Measurements from ENCODE around the gene TSPAN10.

The TSPAN10 gene

GRCh38 chr17:81690066-81690465, 53.1 kb downstream of the TSPAN10 start:
- Histone ChIP-seq H3K4me1 (ENCODE audit: control insufficient read depth, insufficient read depth, low read length, unreplicated experiment) (peaks cover 9% of the 10 kb centered on the region), H3K79me2 (ENCODE audit: control insufficient read depth, insufficient read depth, low read length, unreplicated experiment) (peaks cover 64% of the 10 kb centered on the region), H3K4me3 (ENCODE audit: low read depth, low read length) (no peak overlapping the region), H3K27me3 (ENCODE audit: insufficient read depth, low read length) (no peaks in the 10 kb centered on the region), H2AFZ (ENCODE audit: low read length, unreplicated experiment) (no peak overlapping the region), H3K27ac (ENCODE audit: low read depth, low read length) (no peak overlapping the region), H3K36me3 (ENCODE audit: insufficient read depth, low read length) (peaks cover 36% of the 10 kb centered on the region; the same call in 1 of the 2 replicates)

GRCh38 chr17:81690549-81690948, 53.6 kb downstream of the TSPAN10 start:
- no peak overlapping the region for H2AFZ ChIP-seq (ENCODE audit: low read length, unreplicated experiment)
- H3K27me3 ChIP-seq (ENCODE audit: insufficient read depth, low read length), result no peaks in the 10 kb centered on the region
- no peak overlapping the region for H3K4me3 ChIP-seq (ENCODE audit: low read depth, low read length)
- peaks cover 5% of the 10 kb centered on the region for H3K4me1 ChIP-seq (ENCODE audit: control insufficient read depth, insufficient read depth, low read length, unreplicated experiment)
- peaks cover 62% of the 10 kb centered on the region for H3K79me2 ChIP-seq (ENCODE audit: control insufficient read depth, insufficient read depth, low read length, unreplicated experiment)
- H3K36me3 ChIP-seq (ENCODE audit: insufficient read depth, low read length), result peaks cover 41% of the 10 kb centered on the region; the same call in 1 of the 2 replicates
- H3K27ac ChIP-seq (ENCODE audit: low read depth, low read length), result no peak overlapping the region

DNA sequence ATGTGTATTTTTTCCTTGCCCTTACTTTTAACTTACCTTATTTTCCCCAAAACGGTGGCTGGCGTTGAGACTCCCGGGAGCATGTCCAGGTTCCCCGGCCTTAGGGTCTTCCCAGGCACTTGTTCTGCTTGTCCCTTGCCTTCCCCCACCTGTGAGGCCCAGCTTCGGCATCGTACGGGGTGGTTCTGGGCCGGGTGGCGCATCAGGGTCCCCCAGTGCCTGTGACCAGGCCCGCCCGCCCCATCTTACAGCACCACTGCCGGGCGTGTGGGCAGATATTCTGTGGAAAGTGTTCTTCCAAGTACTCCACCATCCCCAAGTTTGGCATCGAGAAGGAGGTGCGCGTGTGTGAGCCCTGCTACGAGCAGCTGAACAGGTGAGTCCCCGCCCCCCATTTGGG, 54.2 kb downstream of the TSPAN10 start:
- H2AFZ ChIP-seq (ENCODE audit: low read length, unreplicated experiment), result no peak overlapping the region
- no peak overlapping the region for H3K4me3 ChIP-seq (ENCODE audit: low read depth, low read length)
- H3K27me3 ChIP-seq (ENCODE audit: insufficient read depth, low read length), result no peaks in the 10 kb centered on the region
- peaks cover 40% of the 10 kb centered on the region; the same call in 1 of the 2 replicates for H3K36me3 ChIP-seq (ENCODE audit: insufficient read depth, low read length)
- no peak overlapping the region for H3K27ac ChIP-seq (ENCODE audit: low read depth, low read length)
- H3K79me2 ChIP-seq (ENCODE audit: control insufficient read depth, insufficient read depth, low read length, unreplicated experiment), result peaks cover 55% of the 10 kb centered on the region
- no peaks in the 10 kb centered on the region for H3K4me1 ChIP-seq (ENCODE audit: control insufficient read depth, insufficient read depth, low read length, unreplicated experiment)

DNA sequence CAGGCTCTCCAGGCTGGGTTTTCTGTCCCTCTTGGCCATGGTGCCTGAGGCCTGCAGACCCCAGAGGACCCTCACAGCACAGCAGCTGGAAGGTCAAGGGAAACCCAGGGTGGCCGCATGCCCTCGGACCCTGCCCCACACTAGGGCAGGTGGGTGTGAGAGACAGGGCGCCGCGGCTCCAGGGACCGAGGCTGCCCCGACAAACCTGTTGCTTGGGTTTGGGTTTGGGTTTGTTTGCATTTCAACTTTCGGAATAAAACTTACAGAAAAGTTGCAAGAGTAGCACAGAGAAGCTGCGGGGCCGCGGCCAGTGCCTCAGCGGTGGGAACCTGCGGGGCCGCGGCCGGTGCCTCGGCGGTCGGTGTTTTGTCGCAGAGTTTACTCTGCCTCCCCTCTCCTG, 54.6 kb downstream of the TSPAN10 start:
- Histone ChIP-seq H3K4me1 (ENCODE audit: control insufficient read depth, insufficient read depth, low read length, unreplicated experiment) (no peaks in the 10 kb centered on the region), H2AFZ (ENCODE audit: low read length, unreplicated experiment) (no peak overlapping the region), H3K4me3 (ENCODE audit: low read depth, low read length) (no peak overlapping the region), H3K27me3 (ENCODE audit: insufficient read depth, low read length) (no peaks in the 10 kb centered on the region), H3K79me2 (ENCODE audit: control insufficient read depth, insufficient read depth, low read length, unreplicated experiment) (peaks cover 54% of the 10 kb centered on the region), H3K27ac (ENCODE audit: low read depth, low read length) (no peak overlapping the region), H3K36me3 (ENCODE audit: insufficient read depth, low read length) (peaks cover 38% of the 10 kb centered on the region; the same call in 1 of the 2 replicates)

DNA sequence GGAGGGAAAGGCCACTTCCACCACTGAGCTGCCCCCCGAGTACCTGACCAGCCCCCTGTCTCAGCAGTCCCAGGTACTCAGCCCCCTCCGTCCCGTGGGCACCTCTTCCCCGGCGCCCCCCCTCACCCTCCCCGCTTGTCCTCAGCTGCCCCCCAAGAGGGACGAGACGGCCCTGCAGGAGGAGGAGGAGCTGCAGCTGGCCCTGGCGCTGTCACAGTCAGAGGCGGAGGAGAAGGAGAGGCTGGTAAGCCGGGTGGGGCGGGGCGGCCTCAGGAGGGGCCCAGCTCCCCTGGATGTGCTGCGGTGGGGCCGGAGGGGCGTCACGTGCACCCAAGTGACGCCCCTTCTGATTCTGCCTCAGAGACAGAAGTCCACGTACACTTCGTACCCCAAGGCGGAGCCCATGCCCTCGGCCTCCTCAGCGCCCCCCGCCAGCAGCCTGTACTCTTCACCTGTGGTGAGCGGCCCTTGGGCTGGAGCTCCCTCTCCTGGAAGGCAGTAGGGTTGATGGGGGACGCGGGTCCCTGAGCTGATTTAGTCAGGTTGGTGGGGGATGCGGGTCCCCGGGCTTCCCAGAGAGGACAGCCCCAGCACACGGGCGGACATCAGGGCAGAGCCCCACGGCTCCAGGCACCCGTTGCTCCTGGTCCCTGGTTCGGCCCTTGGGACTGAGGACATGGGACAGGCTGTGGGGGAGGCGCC, 56.7 kb downstream of the TSPAN10 start:
- Histone ChIP-seq H3K4me3 (ENCODE audit: low read depth, low read length) (no peak overlapping the region), H3K27me3 (ENCODE audit: insufficient read depth, low read length) (no peaks in the 10 kb centered on the region), H3K4me1 (ENCODE audit: control insufficient read depth, insufficient read depth, low read length, unreplicated experiment) (no peaks in the 10 kb centered on the region), H3K27ac (ENCODE audit: low read depth, low read length) (no peak overlapping the region), H2AFZ (ENCODE audit: low read length, unreplicated experiment) (no peak overlapping the region), H3K79me2 (ENCODE audit: control insufficient read depth, insufficient read depth, low read length, unreplicated experiment) (peaks cover 39% of the 10 kb centered on the region), H3K36me3 (ENCODE audit: insufficient read depth, low read length) (peaks cover 33% of the 10 kb centered on the region; the same call in 1 of the 2 replicates)

DNA sequence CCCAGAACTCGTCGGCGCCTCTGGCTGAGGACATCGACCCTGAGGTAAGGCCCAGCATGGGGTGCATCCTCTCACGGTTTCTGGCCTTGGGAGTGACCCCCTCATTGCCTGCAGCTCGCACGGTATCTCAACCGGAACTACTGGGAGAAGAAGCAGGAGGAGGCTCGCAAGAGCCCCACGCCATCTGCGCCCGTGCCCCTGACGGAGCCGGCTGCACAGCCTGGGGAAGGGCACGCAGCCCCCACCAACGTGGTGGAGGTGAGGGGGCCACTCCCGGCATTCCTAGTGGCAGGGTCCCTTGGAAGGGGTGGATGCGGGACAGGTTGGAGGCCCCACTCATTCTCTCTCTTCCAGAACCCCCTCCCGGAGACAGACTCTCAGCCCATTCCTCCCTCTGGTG, 57.8 kb downstream of the TSPAN10 start:
- Histone ChIP-seq H3K36me3 (ENCODE audit: insufficient read depth, low read length) (peaks cover 36% of the 10 kb centered on the region; the same call in 1 of the 2 replicates), H3K27me3 (ENCODE audit: insufficient read depth, low read length) (no peaks in the 10 kb centered on the region), H2AFZ (ENCODE audit: low read length, unreplicated experiment) (no peak overlapping the region), H3K79me2 (ENCODE audit: control insufficient read depth, insufficient read depth, low read length, unreplicated experiment) (peaks cover 33% of the 10 kb centered on the region), H3K4me3 (ENCODE audit: low read depth, low read length) (no peak overlapping the region), H3K4me1 (ENCODE audit: control insufficient read depth, insufficient read depth, low read length, unreplicated experiment) (no peaks in the 10 kb centered on the region), H3K27ac (ENCODE audit: low read depth, low read length) (no peak overlapping the region)

DNA sequence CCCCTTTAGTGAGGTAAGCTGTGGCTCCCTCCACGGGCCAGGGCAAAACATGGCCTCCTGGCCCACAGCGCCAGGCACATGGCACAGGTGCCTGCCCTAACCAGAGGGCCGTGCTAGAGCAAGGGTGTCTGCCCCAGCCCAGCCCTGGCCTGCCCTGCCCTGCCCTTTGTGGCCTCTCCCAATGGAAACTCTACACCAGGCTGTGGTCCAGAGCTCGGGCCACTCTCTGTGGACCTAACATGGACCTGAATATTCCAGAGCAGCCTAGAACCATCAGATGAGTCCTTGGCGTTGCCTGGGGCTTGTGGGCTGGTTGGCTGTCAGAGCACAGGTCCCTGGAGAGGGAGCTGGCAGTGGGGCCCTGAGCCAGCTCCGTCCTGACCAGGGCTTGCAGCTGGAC, 58.2 kb downstream of the TSPAN10 start:
- H3K27me3 ChIP-seq (ENCODE audit: insufficient read depth, low read length), result no peaks in the 10 kb centered on the region
- no peak overlapping the region for H3K27ac ChIP-seq (ENCODE audit: low read depth, low read length)
- peaks cover 36% of the 10 kb centered on the region; the same call in 1 of the 2 replicates for H3K36me3 ChIP-seq (ENCODE audit: insufficient read depth, low read length)
- H3K79me2 ChIP-seq (ENCODE audit: control insufficient read depth, insufficient read depth, low read length, unreplicated experiment), result peaks cover 33% of the 10 kb centered on the region
- H3K4me3 ChIP-seq (ENCODE audit: low read depth, low read length), result no peak overlapping the region
- no peak overlapping the region for H2AFZ ChIP-seq (ENCODE audit: low read length, unreplicated experiment)
- no peaks in the 10 kb centered on the region for H3K4me1 ChIP-seq (ENCODE audit: control insufficient read depth, insufficient read depth, low read length, unreplicated experiment)

DNA sequence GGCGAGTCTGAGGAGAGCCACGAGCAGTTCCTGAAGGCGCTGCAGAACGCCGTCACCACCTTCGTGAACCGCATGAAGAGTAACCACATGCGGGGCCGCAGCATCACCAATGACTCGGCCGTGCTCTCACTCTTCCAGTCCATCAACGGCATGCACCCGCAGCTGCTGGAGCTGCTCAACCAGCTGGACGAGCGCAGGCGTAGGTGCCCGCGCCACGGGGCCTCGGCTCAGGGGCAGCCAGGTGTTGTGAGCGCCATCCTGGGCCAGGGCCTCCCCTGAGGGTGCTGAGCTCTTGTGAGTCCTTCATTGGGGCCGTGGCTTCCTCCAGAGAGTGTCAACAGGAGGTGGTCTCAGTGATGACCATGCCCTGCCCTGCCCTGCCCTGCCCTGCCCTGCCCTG, 58.8 kb downstream of the TSPAN10 start:
- Histone ChIP-seq H3K27ac (ENCODE audit: low read depth, low read length) (no peak overlapping the region), H3K4me1 (ENCODE audit: control insufficient read depth, insufficient read depth, low read length, unreplicated experiment) (peaks cover 3% of the 10 kb centered on the region), H3K4me3 (ENCODE audit: low read depth, low read length) (no peak overlapping the region), H3K27me3 (ENCODE audit: insufficient read depth, low read length) (no peaks in the 10 kb centered on the region), H3K79me2 (ENCODE audit: control insufficient read depth, insufficient read depth, low read length, unreplicated experiment) (peaks cover 36% of the 10 kb centered on the region), H2AFZ (ENCODE audit: low read length, unreplicated experiment) (no peak overlapping the region), H3K36me3 (ENCODE audit: insufficient read depth, low read length) (peaks cover 34% of the 10 kb centered on the region; the same call in 1 of the 2 replicates)

DNA sequence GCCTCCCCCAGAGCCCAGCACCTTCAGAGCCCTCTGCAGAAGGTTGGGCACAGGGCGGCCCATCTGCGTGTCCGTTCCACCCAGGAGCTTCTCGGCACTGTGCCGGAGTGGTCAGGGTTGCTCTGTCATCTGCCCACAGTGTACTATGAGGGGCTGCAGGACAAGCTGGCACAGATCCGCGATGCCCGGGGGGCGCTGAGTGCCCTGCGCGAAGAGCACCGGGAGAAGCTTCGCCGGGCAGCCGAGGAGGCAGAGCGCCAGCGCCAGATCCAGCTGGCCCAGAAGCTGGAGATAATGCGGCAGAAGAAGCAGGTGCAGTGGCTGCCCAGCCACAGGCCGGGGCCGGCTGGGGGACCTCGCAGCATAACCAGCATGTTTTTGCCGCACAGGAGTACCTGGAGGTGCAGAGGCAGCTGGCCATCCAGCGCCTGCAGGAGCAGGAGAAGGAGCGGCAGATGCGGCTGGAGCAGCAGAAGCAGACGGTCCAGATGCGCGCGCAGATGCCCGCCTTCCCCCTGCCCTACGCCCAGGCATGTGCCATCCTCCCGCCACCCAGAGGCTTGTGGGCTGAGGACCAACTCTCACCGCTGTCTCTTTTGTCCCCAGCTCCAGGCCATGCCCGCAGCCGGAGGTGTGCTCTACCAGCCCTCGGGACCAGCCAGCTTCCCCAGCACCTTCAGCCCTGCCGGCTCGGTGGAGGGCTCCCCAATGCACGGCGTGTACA, 59.4 kb downstream of the TSPAN10 start:
- no peak overlapping the region for H3K27ac ChIP-seq (ENCODE audit: low read depth, low read length)
- peaks cover 35% of the 10 kb centered on the region; the same call in 1 of the 2 replicates for H3K36me3 ChIP-seq (ENCODE audit: insufficient read depth, low read length)
- no peaks in the 10 kb centered on the region for H3K27me3 ChIP-seq (ENCODE audit: insufficient read depth, low read length)
- no peak overlapping the region for H2AFZ ChIP-seq (ENCODE audit: low read length, unreplicated experiment)
- H3K4me3 ChIP-seq (ENCODE audit: low read depth, low read length), result no peak overlapping the region
- peaks cover 37% of the 10 kb centered on the region for H3K79me2 ChIP-seq (ENCODE audit: control insufficient read depth, insufficient read depth, low read length, unreplicated experiment)
- H3K4me1 ChIP-seq (ENCODE audit: control insufficient read depth, insufficient read depth, low read length, unreplicated experiment), result peaks cover 9% of the 10 kb centered on the region

DNA sequence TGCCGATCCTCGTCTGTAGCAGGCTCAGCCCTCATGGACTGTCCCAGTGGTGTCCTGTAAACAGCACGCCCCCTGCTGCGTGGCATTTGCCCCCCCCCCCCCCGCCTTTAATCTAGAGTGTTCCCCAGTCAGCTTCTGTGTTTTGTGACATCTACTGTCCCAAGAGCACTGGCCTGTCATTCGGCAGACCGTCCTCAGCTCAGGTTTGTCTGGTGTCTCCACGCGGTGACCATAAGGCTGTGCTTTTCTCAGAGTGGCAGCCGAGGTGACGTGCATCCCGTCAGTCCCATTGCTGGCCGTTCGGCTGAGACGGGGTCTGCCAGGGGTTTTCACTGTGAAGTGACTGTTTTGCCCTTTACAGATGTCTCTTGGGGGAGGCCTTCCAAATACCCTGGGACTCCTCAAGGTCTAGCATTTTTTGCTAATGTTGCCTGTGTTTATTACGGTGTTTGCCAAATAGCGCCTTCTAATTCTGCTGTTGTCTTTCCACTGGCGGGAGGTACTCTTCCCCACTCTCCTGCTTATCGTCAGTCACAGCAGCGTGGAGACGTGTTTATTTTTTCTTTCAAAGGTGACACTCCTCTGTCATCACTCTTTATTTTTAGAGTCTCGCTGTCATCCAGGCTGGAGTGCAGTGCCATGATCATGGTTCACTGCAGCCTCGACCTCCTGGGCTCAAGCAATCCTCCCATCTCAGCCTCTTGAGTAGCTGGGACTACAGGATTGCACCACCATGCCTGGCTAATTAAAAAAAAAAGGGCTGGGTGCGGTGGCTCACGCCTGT, 60.5 kb downstream of the TSPAN10 start:
- peaks cover 18% of the 10 kb centered on the region for H3K4me1 ChIP-seq (ENCODE audit: control insufficient read depth, insufficient read depth, low read length, unreplicated experiment)
- no peak overlapping the region for H2AFZ ChIP-seq (ENCODE audit: low read length, unreplicated experiment)
- H3K4me3 ChIP-seq (ENCODE audit: low read depth, low read length), result no peak overlapping the region
- peaks cover 31% of the 10 kb centered on the region; the same call in 1 of the 2 replicates for H3K36me3 ChIP-seq (ENCODE audit: insufficient read depth, low read length)
- no peaks in the 10 kb centered on the region for H3K27me3 ChIP-seq (ENCODE audit: insufficient read depth, low read length)
- H3K79me2 ChIP-seq (ENCODE audit: control insufficient read depth, insufficient read depth, low read length, unreplicated experiment), result peaks cover 39% of the 10 kb centered on the region
- H3K27ac ChIP-seq (ENCODE audit: low read depth, low read length), result no peak overlapping the region
